Liver (tissue), 9 donors: ENCODE measurements around the gene CHERP. TPM values are rescaled to one million over a fixed set of nuclear protein-coding genes. Genes with fewer than 3 reads are reported as not detected.
A peak's percentile ranks its signal among the peaks of the same experiment; 100 is the strongest.
"Not testable (repeated sequence)": the region's sequence is repeated elsewhere in the genome, so short reads cannot be mapped to it uniquely, and the experiment has no call there.

Experiments
- DNase-seq: peaks from one replicate; pipeline ENCODE4 v3.0.0-alpha.2; 2017; ENCODE audit warnings: low spot score
- H3K27ac ChIP-seq, 2 donors: one replicate each; pipeline ENCODE4 v1.7.0; 2013; ENCODE audit warnings: inconsistent platforms in 2 of 2, low read length in 2 of 2, control low read depth in 1 of 2, low read depth in 1 of 2, mild to moderate bottlenecking in 1 of 2
- H3K27me3 ChIP-seq, 4 donors: one replicate each; pipeline versions ENCODE4 v1.6.1 to v1.7.0; 2013; ENCODE audit warnings: low read length in 3 of 4, inconsistent platforms in 1 of 4, mild to moderate bottlenecking in 1 of 4, moderate library complexity in 1 of 4; ENCODE audit not compliant: control insufficient read depth in 4 of 4, insufficient read depth in 4 of 4
- H3K36me3 ChIP-seq, 4 donors: one replicate each; pipeline versions ENCODE4 v1.6.1 to v1.7.0; 2013; ENCODE audit warnings: low read length in 3 of 4, mild to moderate bottlenecking in 3 of 4, low read depth in 1 of 4, moderate library complexity in 1 of 4; ENCODE audit not compliant: control insufficient read depth in 4 of 4, insufficient read depth in 3 of 4
- H3K4me1 ChIP-seq, 4 donors: one replicate each; pipeline versions ENCODE4 v1.6.1 to v1.7.0; 2013; ENCODE audit warnings: low read length in 3 of 4, mild to moderate bottlenecking in 3 of 4, moderate library complexity in 1 of 4; ENCODE audit not compliant: control insufficient read depth in 4 of 4, insufficient read depth in 4 of 4
- H3K4me3 ChIP-seq, 3 donors: one replicate each; pipeline versions ENCODE4 v1.6.1 to v1.7.0; 2013; ENCODE audit warnings: low read length in 3 of 3, control low read depth in 1 of 3, low read depth in 1 of 3, mild to moderate bottlenecking in 1 of 3
- H3K9ac ChIP-seq, 2 donors: one replicate each; pipeline ENCODE4 v1.7.0; 2013; ENCODE audit warnings: low read length in 2 of 2, mild to moderate bottlenecking in 2 of 2, moderate library complexity in 2 of 2, control low read depth in 1 of 2, low read depth in 1 of 2
- H3K9me3 ChIP-seq, 4 donors: one replicate each; pipeline versions ENCODE4 v1.6.1 to v1.7.0; 2013; ENCODE audit warnings: low read length in 3 of 4; ENCODE audit not compliant: control insufficient read depth in 4 of 4
- EGR1 ChIP-seq, 2 donors: IDR thresholded peaks; 2 replicates each; pipeline ENCODE4 v1.6.1; 2016 to 2018; ENCODE audit warnings: antibody characterized with exemption in 2 of 2, low read depth in 2 of 2
- FOXA1 ChIP-seq: IDR thresholded peaks from 2 replicates; pipeline ENCODE4 v1.6.1; 2016; ENCODE audit warnings: antibody characterized with exemption
- FOXA2 ChIP-seq: IDR thresholded peaks from 2 replicates; pipeline ENCODE4 v1.6.1; 2016; ENCODE audit warnings: antibody characterized with exemption
- GABPA ChIP-seq, 2 donors: IDR thresholded peaks in 1 of 2; conservative IDR thresholded peaks in 1 of 2; 2 replicates each; pipeline ENCODE4 v1.6.1; 2016; ENCODE audit warnings: antibody characterized with exemption in 2 of 2, mild to moderate bottlenecking in 1 of 2, moderate library complexity in 1 of 2
- HNF4A ChIP-seq, 2 donors: conservative IDR thresholded peaks; 2 replicates each; pipeline ENCODE4 v1.6.1; 2016; ENCODE audit warnings: antibody characterized with exemption in 2 of 2, mild to moderate bottlenecking in 2 of 2
- HNF4G ChIP-seq: IDR thresholded peaks from 2 replicates; pipeline ENCODE4 v1.6.1; 2016; ENCODE audit warnings: antibody characterized with exemption
- JUND ChIP-seq, 2 donors: IDR thresholded peaks; 2 replicates each; pipeline ENCODE4 v1.6.1; 2016; ENCODE audit warnings: antibody characterized with exemption in 2 of 2
- NR2F2 ChIP-seq: IDR thresholded peaks from 2 replicates; pipeline ENCODE4 v1.6.1; 2016; ENCODE audit warnings: antibody characterized with exemption
- RAD21 ChIP-seq, 2 donors: IDR thresholded peaks; 2 replicates each; pipeline ENCODE4 v1.6.1; 2016; ENCODE audit warnings: antibody characterized with exemption in 2 of 2, mild to moderate bottlenecking in 2 of 2
- REST ChIP-seq: IDR thresholded peaks from 2 replicates; pipeline ENCODE4 v1.6.1; 2016; ENCODE audit warnings: antibody characterized with exemption, mild to moderate bottlenecking
- RXRA ChIP-seq, 2 donors: IDR thresholded peaks; 2 replicates each; pipeline ENCODE4 v1.6.1; 2017 to 2018; ENCODE audit warnings: antibody characterized with exemption in 2 of 2, mild to moderate bottlenecking in 1 of 2
- SP1 ChIP-seq: IDR thresholded peaks from 2 replicates; pipeline ENCODE4 v1.6.1; 2018; ENCODE audit warnings: antibody characterized with exemption, mild to moderate bottlenecking
- TAF1 ChIP-seq: conservative IDR thresholded peaks from 2 replicates; pipeline ENCODE4 v1.6.1; 2016; ENCODE audit warnings: antibody characterized with exemption, mild to moderate bottlenecking
- YY1 ChIP-seq: IDR thresholded peaks from 2 replicates; pipeline ENCODE4 v1.6.1; 2016; ENCODE audit warnings: antibody characterized with exemption, mild to moderate bottlenecking
- WGBS: extraction: QIAGEN DNeasy Blood & Tissue Kit; methylation state at CpG from one replicate; pipeline ENCODE4 v1.1.7; 2013; 5-methylcytosine and 5-hydroxymethylcytosine counted together
- polyA plus RNA-seq, 2 donors: library from polyadenylated mRNA; stranded (reverse) in 1 of 2; unstranded in 1 of 2; fragments of 200-250 nt in 1 of 2; fragments of >200 nt in 1 of 2; fragmentation: Nextera tagmentation in 1 of 2; extraction: Ambion mirVana in 1 of 2; gene quantifications; one replicate each; pipeline versions ENCODE4 v1.2.1 to v1.2.3, GENCODE V29; 2013 to 2015
- total RNA-seq, 2 donors: library from RNA; depleted of rRNA; stranded (reverse); fragments of >200 nt; gene quantifications; one replicate each; pipeline ENCODE4 v1.2.3, GENCODE V29; 2014
- TF ChIP-seq, protein P1 (sequence below): IDR thresholded peaks from 2 replicates; pipeline ENCODE4 v1.6.1; 2016; ENCODE audit warnings: antibody characterized with exemption
- TF ChIP-seq, protein P2 (sequence below): fragments of 150-350 bp; IDR thresholded peaks from 2 replicates; pipeline ENCODE4 v1.5.1; 2017; ENCODE audit warnings: improper control_type of control experiment, low read depth, low read length; ENCODE audit not compliant: missing input control
- TF ChIP-seq, protein P3 (sequence below): IDR thresholded peaks from 2 replicates; pipeline ENCODE4 v1.6.1; 2016; ENCODE audit warnings: antibody characterized with exemption
- TF ChIP-seq, protein P4 (sequence below): IDR thresholded peaks from 2 replicates; pipeline ENCODE4 v1.6.1; 2016; ENCODE audit warnings: antibody characterized with exemption
- donor health status: healthy.
- donor health status: healthy.
- donor health status: healthy.
- donor health status: healthy.
- donor health status: healthy.

Gene CHERP
- total and polyA plus RNA-seq, 4 donors, result 8.5 to 14.0 (median 9.0) TPM

DNA sequence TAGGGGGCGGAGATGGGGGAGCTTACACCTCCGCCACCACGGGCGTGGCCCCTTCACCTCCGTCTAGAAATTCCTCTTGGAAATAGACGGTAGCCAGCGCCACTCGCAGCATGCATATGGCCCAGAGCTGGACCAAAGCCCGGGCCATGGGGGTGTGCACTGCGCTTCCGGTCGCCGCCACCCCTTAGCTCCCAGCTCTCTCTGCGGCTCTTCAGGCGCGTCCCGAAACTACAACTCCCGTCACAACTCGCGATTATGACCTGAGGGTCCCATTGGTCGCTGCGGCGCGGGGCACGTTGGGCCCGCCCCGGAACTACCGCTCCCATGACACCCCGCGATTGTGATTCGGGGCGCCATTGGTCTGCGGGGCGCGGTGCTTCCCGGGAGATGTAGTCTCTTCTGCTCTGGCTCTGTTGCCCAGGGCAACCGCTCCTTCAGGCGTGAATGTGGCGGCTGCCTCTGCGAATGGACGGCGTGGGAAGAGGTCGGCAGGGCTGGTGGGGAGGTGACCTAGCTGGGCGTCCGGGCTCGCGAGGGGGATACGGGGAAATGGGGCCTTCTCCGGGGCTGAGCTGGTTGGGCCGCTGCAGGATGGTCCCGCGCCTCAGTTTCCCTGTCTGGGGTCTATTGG lies 46.1 kb downstream of the CHERP start, which contains the start of the genes C19orf44 and CALR3:
Gene C19orf44, plus strand, starts transcription at position 413 of the 631 bp plus-strand sequence. CDS start 4,399 bp downstream, outside the sequence.
Gene CALR3, minus strand, starts transcription at position 186 of the 631 bp plus-strand sequence. Its CDS starts 38 bp downstream, at position 148.
- H3K4me3 ChIP-seq, result peak within 1 kb of the TSS; percentile 64 to 96 (median 65)
- no peaks in the 10 kb centered on the region for H3K27me3 ChIP-seq
- peaks cover 7 to 33% (median 19%) of the 10 kb centered on the region in 4 donors for H3K4me1 ChIP-seq
- H3K9ac ChIP-seq, result peak within 1 kb of the TSS; percentile 0 to 27
- DNase-seq, result peak; percentile 96
- H3K36me3 ChIP-seq, result peaks cover 0 to 2% (median under 1%) of the 10 kb centered on the region in 4 donors
- H3K27ac ChIP-seq, result peak within 1 kb of the TSS; percentile 51 to 67
- TF ChIP-seq REST, result no peak
- peak; percentile 52 to 58 for TF ChIP-seq RAD21 (IDR thresholded peaks at IDR 0.05)
- no peak for TF ChIP-seq TAF1
- TF ChIP-seq, protein P1, sequence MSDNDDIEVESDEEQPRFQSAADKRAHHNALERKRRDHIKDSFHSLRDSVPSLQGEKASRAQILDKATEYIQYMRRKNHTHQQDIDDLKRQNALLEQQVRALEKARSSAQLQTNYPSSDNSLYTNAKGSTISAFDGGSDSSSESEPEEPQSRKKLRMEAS, result peak; percentile 86
- TF ChIP-seq RXRA (IDR thresholded peaks at IDR 0.05), result peak; percentile 35 to 40
- peak; percentile 65 to 95 for TF ChIP-seq GABPA (IDR thresholded peaks at IDR 0.05 in 1 of 2, conservative IDR thresholded peaks at IDR 0.05 in 1 of 2)
- no peak for TF ChIP-seq FOXA2
- TF ChIP-seq FOXA1, result no peak
- peak; percentile 98 for TF ChIP-seq YY1
- TF ChIP-seq, protein P2, sequence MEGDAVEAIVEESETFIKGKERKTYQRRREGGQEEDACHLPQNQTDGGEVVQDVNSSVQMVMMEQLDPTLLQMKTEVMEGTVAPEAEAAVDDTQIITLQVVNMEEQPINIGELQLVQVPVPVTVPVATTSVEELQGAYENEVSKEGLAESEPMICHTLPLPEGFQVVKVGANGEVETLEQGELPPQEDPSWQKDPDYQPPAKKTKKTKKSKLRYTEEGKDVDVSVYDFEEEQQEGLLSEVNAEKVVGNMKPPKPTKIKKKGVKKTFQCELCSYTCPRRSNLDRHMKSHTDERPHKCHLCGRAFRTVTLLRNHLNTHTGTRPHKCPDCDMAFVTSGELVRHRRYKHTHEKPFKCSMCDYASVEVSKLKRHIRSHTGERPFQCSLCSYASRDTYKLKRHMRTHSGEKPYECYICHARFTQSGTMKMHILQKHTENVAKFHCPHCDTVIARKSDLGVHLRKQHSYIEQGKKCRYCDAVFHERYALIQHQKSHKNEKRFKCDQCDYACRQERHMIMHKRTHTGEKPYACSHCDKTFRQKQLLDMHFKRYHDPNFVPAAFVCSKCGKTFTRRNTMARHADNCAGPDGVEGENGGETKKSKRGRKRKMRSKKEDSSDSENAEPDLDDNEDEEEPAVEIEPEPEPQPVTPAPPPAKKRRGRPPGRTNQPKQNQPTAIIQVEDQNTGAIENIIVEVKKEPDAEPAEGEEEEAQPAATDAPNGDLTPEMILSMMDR, result peak; percentile 28
- TF ChIP-seq HNF4G, result no peak
- TF ChIP-seq, protein P3, sequence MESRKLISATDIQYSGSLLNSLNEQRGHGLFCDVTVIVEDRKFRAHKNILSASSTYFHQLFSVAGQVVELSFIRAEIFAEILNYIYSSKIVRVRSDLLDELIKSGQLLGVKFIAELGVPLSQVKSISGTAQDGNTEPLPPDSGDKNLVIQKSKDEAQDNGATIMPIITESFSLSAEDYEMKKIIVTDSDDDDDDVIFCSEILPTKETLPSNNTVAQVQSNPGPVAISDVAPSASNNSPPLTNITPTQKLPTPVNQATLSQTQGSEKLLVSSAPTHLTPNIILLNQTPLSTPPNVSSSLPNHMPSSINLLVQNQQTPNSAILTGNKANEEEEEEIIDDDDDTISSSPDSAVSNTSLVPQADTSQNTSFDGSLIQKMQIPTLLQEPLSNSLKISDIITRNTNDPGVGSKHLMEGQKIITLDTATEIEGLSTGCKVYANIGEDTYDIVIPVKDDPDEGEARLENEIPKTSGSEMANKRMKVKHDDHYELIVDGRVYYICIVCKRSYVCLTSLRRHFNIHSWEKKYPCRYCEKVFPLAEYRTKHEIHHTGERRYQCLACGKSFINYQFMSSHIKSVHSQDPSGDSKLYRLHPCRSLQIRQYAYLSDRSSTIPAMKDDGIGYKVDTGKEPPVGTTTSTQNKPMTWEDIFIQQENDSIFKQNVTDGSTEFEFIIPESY, result peak; percentile 91
- TF ChIP-seq EGR1 (IDR thresholded peaks at IDR 0.05; ENCODE audit: low read depth in 2 of 2), result peak in 1 of 2 donors; percentile 55
- TF ChIP-seq, protein P4, sequence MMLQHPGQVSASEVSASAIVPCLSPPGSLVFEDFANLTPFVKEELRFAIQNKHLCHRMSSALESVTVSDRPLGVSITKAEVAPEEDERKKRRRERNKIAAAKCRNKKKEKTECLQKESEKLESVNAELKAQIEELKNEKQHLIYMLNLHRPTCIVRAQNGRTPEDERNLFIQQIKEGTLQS, result no peak
- TF ChIP-seq HNF4A (conservative IDR thresholded peaks at IDR 0.05), result no peak
- TF ChIP-seq NR2F2, result peak; percentile 41
- TF ChIP-seq SP1, result peak; percentile 84
- no peak for TF ChIP-seq JUND (IDR thresholded peaks at IDR 0.05)
- no peaks in the 10 kb centered on the region for H3K9me3 ChIP-seq
- WGBS, result under 1% methylated on average over 52 of the region's 52 CpGs

GRCh38 chr19:16486476-16486875 lies 55.8 kb downstream of the CHERP start:
- not testable (repeated sequence) for H3K9ac ChIP-seq, H3K36me3 ChIP-seq, H3K4me3 ChIP-seq, H3K4me1 ChIP-seq, DNase-seq, H3K27me3 ChIP-seq, H3K9me3 ChIP-seq, H3K27ac ChIP-seq
- WGBS, result 88% methylated on average over 4 of the region's 4 CpGs
